ENCODE measurements around the gene NKIRAS1. TPM values are rescaled to one million over a fixed set of nuclear protein-coding genes. Genes with fewer than 3 reads are reported as not detected.
"Not testable (repeated sequence)": the region's sequence is repeated elsewhere in the genome, so short reads cannot be mapped to it uniquely, and the experiment has no call there.

NKIRAS1 gene
- total RNA-seq, 4 donors from 2014 or later = 25.1 to 42.1 (median 34.7) TPM

GRCh38 chr3:23875113-23875725 lies 41.6 kb downstream of the NKIRAS1 start:
- DNase-seq (no peak), ATAC-seq (no peak)
- no peaks in the 10 kb centered on the region for H3K36me3 ChIP-seq
- intact Hi-C loops (cut with DNase I; ENCODE audit: low total_unique reads) (loop anchor here (5.0 kb wide), 1 partner anchor 33 kb away; no protein-coding TSS in a partner anchor), in situ Hi-C loops (cut with MboI; ENCODE audit: low sequenced_read_pairs in 4 of 4) (loop anchor here in 2 of 4 donors (25.0 kb wide), 2 partner anchors 362 to 812 kb away; no protein-coding TSS in a partner anchor)
- no peaks in the 10 kb centered on the region for H3K9me3 ChIP-seq
- no peak overlapping the region for H3K4me3 ChIP-seq
- TF ChIP-seq, protein P1, sequence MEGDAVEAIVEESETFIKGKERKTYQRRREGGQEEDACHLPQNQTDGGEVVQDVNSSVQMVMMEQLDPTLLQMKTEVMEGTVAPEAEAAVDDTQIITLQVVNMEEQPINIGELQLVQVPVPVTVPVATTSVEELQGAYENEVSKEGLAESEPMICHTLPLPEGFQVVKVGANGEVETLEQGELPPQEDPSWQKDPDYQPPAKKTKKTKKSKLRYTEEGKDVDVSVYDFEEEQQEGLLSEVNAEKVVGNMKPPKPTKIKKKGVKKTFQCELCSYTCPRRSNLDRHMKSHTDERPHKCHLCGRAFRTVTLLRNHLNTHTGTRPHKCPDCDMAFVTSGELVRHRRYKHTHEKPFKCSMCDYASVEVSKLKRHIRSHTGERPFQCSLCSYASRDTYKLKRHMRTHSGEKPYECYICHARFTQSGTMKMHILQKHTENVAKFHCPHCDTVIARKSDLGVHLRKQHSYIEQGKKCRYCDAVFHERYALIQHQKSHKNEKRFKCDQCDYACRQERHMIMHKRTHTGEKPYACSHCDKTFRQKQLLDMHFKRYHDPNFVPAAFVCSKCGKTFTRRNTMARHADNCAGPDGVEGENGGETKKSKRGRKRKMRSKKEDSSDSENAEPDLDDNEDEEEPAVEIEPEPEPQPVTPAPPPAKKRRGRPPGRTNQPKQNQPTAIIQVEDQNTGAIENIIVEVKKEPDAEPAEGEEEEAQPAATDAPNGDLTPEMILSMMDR (IDR thresholded peaks at IDR 0.05 in 4 of 5, conservative IDR thresholded peaks at IDR 0.05 in 1 of 5) = no peak
- TF ChIP-seq POLR2A (IDR thresholded peaks at IDR 0.05) = no peak
- no peak overlapping the region for H3K27ac ChIP-seq
- peaks cover 54 to 58% of the 10 kb centered on the region in 2 donors for H3K4me1 ChIP-seq
- H3K27me3 ChIP-seq = no peaks in the 10 kb centered on the region

- intact Hi-C loops (cut with DNase I; ENCODE audit: low total_unique reads) (loop anchor here (5.0 kb wide), 1 partner anchor 32 kb away; no protein-coding TSS in a partner anchor), in situ Hi-C loops (cut with MboI; ENCODE audit: low sequenced_read_pairs in 4 of 4) (loop anchor here in 2 of 4 donors (25.0 kb wide), 2 partner anchors 363 to 813 kb away; no protein-coding TSS in a partner anchor)
- H3K27ac ChIP-seq = peak overlapping the region; percentile 20 to 56 (median 38)
- DNase-seq (no peak), ATAC-seq (peak; percentile 37 to 48)
- H3K27me3 ChIP-seq = no peaks in the 10 kb centered on the region
- H3K4me3 ChIP-seq = no peak overlapping the region
- TF ChIP-seq, protein P1 (IDR thresholded peaks at IDR 0.05 in 4 of 5, conservative IDR thresholded peaks at IDR 0.05 in 1 of 5) = no peak
- TF ChIP-seq POLR2A (IDR thresholded peaks at IDR 0.05) = no peak
- peaks cover 61 to 64% of the 10 kb centered on the region in 2 donors for H3K4me1 ChIP-seq
- no peaks in the 10 kb centered on the region for H3K9me3 ChIP-seq
- H3K36me3 ChIP-seq = no peaks in the 10 kb centered on the region
Measured at GRCh38 chr3:23874359-23875112, 42.3 kb downstream of the NKIRAS1 start.

GRCh38 chr3:23873941-23874340 lies 42.8 kb downstream of the NKIRAS1 start:
- ATAC-seq (peak; percentile 78 to 79), DNase-seq (peak in 1 of 2 donors; percentile 33)
- Histone ChIP-seq H3K36me3 (no peaks in the 10 kb centered on the region), H3K27me3 (no peaks in the 10 kb centered on the region), H3K9me3 (no peaks in the 10 kb centered on the region), H3K27ac (peak overlapping the region; percentile 20 to 56 (median 38)), H3K4me3 (no peak overlapping the region), H3K4me1 (peaks cover 60 to 62% of the 10 kb centered on the region in 2 donors)
- no peak for TF ChIP-seq POLR2A (IDR thresholded peaks at IDR 0.05)
- TF ChIP-seq, protein P1 (IDR thresholded peaks at IDR 0.05 in 4 of 5, conservative IDR thresholded peaks at IDR 0.05 in 1 of 5) = no peak
- in situ Hi-C loops (cut with MboI; ENCODE audit: low sequenced_read_pairs in 4 of 4) (no loop called here), intact Hi-C loops (cut with DNase I; ENCODE audit: low total_unique reads) (no loop called here)

GRCh38 chr3:23872330-23872729 lies 44.5 kb downstream of the NKIRAS1 start:
- ATAC-seq (no peak), DNase-seq (no peak)
- Histone ChIP-seq H3K36me3 (no peaks in the 10 kb centered on the region), H3K27ac (no peak overlapping the region), H3K27me3 (no peaks in the 10 kb centered on the region), H3K4me1 (peaks cover 61 to 68% of the 10 kb centered on the region in 2 donors), H3K4me3 (no peak overlapping the region), H3K9me3 (no peaks in the 10 kb centered on the region)
- intact Hi-C loops (cut with DNase I; ENCODE audit: low total_unique reads) = no loop called here
- in situ Hi-C loops (cut with MboI; ENCODE audit: low sequenced_read_pairs in 4 of 4) = no loop called here
- TF ChIP-seq, protein P1 (IDR thresholded peaks at IDR 0.05 in 4 of 5, conservative IDR thresholded peaks at IDR 0.05 in 1 of 5) = no peak
- no peak for TF ChIP-seq POLR2A (IDR thresholded peaks at IDR 0.05)

- peaks cover 61 to 68% of the 10 kb centered on the region in 2 donors for H3K4me1 ChIP-seq
- H3K27ac ChIP-seq; H3K9me3 ChIP-seq; intact Hi-C loops (cut with DNase I; ENCODE audit: low total_unique reads); in situ Hi-C loops (cut with MboI; ENCODE audit: low sequenced_read_pairs in 4 of 4); DNase-seq; ATAC-seq; H3K4me3 ChIP-seq; H3K36me3 ChIP-seq; H3K27me3 ChIP-seq: not testable (repeated sequence)
Measured at GRCh38 chr3:23871361-23871760, 45.4 kb downstream of the NKIRAS1 start.

DNA sequence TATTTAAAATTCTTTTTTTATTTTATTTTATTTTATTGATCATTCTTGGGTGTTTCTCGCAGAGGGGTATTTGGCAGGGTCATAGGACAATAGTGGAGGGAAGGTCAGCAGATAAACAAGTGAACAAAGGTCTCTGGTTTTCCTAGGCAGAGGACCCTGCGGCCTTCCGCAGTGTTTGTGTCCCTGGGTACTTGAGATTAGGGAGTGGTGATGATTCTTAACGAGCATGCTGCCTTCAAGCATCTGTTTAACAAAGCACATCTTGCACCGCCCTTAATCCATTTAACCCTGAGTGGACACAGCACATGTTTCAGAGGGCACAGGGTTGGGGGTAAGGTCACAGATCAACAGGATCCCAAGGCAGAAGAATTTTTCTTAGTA lies 46.1 kb downstream of the NKIRAS1 start:
- intact Hi-C loops (cut with DNase I; ENCODE audit: low total_unique reads); in situ Hi-C loops (cut with MboI; ENCODE audit: low sequenced_read_pairs in 4 of 4); H3K27me3 ChIP-seq; ATAC-seq; H3K4me3 ChIP-seq; H3K27ac ChIP-seq; H3K9me3 ChIP-seq; DNase-seq; H3K36me3 ChIP-seq: not testable (repeated sequence)
- peaks cover 67 to 68% of the 10 kb centered on the region in 2 donors for H3K4me1 ChIP-seq
